ENCODE results near the gene C1orf216.

C1orf216 gene

DNA sequence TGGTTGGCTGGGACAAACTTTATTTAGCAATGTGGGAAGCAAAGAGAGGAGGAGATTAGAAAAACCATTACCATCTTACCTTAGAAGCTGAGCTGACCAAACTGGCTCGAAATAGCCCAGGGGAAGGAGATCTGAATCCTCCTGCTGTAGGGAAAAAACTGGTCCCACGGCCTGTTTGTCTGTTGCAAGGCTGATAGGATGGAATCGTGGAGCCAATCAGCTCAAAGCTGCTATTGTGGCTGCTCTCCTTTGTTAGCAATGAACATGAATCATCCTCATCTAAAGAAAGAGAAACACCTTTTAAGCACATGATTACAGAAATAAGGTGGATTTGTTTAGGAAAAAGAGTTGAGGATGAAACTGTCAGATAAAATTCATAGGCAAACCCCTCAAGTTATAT, 29.6 kb upstream of the C1orf216 start:
- DNase-seq (ENCODE audit: low read depth in 2 of 2) = peak in 1 of 2 donors; percentile 20
- TF ChIP-seq, protein P1, sequence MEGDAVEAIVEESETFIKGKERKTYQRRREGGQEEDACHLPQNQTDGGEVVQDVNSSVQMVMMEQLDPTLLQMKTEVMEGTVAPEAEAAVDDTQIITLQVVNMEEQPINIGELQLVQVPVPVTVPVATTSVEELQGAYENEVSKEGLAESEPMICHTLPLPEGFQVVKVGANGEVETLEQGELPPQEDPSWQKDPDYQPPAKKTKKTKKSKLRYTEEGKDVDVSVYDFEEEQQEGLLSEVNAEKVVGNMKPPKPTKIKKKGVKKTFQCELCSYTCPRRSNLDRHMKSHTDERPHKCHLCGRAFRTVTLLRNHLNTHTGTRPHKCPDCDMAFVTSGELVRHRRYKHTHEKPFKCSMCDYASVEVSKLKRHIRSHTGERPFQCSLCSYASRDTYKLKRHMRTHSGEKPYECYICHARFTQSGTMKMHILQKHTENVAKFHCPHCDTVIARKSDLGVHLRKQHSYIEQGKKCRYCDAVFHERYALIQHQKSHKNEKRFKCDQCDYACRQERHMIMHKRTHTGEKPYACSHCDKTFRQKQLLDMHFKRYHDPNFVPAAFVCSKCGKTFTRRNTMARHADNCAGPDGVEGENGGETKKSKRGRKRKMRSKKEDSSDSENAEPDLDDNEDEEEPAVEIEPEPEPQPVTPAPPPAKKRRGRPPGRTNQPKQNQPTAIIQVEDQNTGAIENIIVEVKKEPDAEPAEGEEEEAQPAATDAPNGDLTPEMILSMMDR (IDR thresholded peaks at IDR 0.05; ENCODE audit: low read depth, low read length) = no peak
- no peak overlapping the region for H3K4me3 ChIP-seq (replicated peaks in 1 of 2; ENCODE audit: low read depth in 2 of 2, low read length in 2 of 2)

DNA sequence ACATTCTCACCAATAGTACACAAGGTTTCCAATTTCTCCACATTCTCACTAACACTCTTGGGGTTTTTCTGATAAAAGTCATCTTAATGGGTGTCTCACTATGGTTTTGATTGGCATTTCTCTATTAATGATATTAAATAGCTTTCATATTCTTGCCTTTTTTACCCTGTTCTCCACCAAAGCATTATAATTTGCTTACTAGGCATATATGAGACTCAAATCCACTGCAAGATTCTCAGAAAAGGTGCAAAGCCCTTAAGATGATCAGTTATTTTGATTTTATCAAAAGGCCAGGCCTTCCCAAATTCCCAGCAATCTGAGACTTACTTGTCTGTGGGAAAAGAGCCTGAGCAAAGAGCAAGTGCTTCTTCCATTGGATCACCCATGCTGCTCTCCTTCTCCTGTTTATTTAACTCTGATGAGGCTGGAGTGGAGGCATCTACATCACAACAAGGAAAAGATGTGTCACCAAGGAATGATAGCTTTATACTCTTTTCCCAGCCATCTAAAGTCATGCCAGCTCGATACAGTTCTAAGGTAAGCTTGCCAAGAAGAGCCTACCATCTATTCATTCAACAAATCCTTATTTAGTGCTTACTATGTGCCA, 26.5 kb upstream of the C1orf216 start:
- TF ChIP-seq, protein P1 (IDR thresholded peaks at IDR 0.05; ENCODE audit: low read depth, low read length) = no peak
- DNase-seq (ENCODE audit: low read depth in 2 of 2) = no peak
- H3K4me3 ChIP-seq (replicated peaks in 1 of 2; ENCODE audit: low read depth in 2 of 2, low read length in 2 of 2) = no peak overlapping the region

DNA sequence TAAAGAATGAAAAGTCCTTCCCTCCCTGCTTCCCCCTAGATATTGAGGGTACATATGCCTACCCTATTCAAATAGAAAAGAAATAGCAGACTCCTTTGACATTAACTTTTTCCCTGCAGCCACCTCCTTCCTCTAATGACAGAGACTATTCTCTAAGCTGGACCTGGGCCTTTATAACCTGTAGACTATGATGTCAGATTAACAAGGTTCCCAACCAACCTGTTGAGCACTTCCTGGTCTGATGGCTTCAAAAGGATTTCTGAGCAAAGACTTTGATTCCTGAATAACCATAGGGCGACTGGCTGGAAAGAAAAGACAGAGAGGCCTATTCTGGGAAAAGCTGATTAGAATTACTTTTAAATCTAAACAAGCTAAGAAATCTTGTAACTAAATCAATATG, 18.4 kb upstream of the C1orf216 start:
- H3K4me3 ChIP-seq (replicated peaks in 1 of 2; ENCODE audit: low read depth in 2 of 2, low read length in 2 of 2) = no peak overlapping the region
- DNase-seq (ENCODE audit: low read depth in 2 of 2) = no peak
- TF ChIP-seq, protein P1 (IDR thresholded peaks at IDR 0.05; ENCODE audit: low read depth, low read length) = no peak

DNA sequence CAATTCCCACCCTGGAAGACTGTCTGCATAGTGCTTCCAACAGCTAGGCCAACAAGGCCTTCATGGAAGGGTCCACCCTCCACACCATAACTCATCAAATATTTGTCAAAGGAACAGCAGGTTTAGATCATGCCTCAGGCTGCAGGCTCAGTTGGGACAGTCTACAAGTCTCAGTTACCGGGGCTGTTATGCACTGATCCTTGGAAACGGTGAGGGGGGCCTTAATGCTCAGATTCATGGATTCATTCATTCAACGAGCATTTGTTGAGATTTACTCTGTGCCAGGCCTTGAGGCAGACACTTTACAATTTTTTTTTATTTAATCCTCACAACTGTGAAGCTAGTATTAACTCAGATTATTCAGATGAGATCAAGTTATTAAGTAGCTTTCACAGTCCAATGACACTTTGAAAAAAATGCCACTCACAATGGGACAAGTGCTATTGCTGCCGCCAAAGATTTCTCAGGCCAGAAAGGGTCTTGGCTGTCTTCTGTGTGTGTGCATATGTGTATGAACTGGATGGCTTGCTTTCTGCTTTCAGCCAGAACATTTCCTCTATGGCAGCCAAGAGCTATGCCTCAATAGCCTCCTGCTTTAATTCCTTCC, 8.9 kb upstream of the C1orf216 start:
- no peak overlapping the region for H3K4me3 ChIP-seq (replicated peaks in 1 of 2; ENCODE audit: low read depth in 2 of 2, low read length in 2 of 2)
- no peak for DNase-seq (ENCODE audit: low read depth in 2 of 2)
- TF ChIP-seq, protein P1 (IDR thresholded peaks at IDR 0.05; ENCODE audit: low read depth, low read length) = no peak

DNA sequence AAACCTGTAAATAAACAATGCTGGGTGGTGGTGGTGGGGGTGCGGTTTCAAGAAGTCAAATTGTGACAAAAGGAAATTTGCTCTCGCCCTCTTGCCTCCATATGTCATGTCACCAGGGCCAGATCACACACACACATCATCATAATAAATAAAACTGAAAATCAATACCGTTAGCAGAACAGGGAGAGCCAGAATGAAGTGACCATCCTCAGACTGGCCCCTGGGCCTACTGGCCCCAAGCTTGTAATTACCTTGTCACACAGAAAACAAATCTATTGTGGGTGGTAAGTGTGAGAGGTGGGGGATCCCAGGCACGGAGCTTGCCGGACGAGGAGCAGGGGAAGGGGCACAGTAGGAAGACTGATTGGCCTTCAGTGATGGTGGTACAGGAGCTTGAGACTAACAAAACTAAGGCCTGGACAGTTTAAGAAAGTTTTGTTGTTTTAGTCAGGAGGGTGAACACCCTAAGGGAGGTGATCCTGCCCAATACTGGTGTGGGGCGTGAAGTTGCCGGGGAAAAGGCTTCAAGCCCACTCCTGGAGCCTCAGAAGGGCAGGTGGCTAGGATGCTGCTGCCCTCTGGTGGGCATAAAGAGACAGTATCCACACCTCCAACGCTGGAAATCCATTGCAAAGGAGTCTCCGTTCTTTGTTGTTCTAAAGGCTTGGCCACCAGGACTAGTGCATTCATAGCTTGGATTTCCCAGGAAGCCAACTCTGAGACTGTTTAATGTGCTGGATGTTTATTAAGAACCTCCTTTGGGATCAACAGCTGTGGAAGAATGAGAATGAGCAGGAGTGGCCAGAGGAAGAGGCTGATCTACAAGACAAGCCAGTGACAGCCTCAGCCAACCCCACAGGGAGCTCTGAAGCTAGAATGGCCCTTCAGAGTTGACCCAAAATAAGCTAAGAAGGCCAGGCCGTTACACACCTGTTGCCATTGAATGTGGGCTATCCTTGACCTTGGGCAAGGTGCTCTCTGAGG, 8.1 kb upstream of the C1orf216 start:
- H3K4me3 ChIP-seq (replicated peaks in 1 of 2; ENCODE audit: low read depth in 2 of 2, low read length in 2 of 2) = no peak overlapping the region
- peak; percentile 71 to 76 for DNase-seq (ENCODE audit: low read depth in 2 of 2)
- TF ChIP-seq, protein P1 (IDR thresholded peaks at IDR 0.05; ENCODE audit: low read depth, low read length) = peak; percentile 91

DNA sequence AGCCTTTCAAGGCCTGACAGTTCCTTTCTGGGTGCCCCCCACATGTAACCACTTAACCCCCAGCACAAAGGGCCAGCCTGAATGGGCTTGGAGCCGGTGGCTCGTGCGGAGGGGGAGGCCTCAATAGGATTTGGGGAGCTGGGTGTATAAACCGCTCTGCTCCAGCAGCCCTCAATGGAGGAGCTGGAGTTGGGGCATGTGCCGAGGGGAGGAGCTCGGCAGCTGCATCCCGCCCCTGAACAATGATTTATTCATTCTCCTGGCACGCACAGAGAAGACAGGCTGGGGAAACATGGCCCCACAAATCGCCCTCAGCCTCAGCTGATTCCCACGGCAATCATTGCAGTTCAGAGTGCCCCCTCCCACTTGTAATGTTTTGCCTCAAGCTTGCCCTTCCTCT, 6.9 kb upstream of the C1orf216 start:
- peak in 1 of 2 donors; percentile 32 for DNase-seq (ENCODE audit: low read depth in 2 of 2)
- no peak overlapping the region for H3K4me3 ChIP-seq (replicated peaks in 1 of 2; ENCODE audit: low read depth in 2 of 2, low read length in 2 of 2)
- TF ChIP-seq, protein P1 (IDR thresholded peaks at IDR 0.05; ENCODE audit: low read depth, low read length) = no peak
